Measurements from ENCODE around the gene RBM22.
A peak's percentile ranks its signal among the peaks of the same experiment; 100 is the strongest.

Gene RBM22

GRCh38 chr5:150641824-150642566, 58.9 kb downstream of the RBM22 start:
- no peak overlapping the region for H3K27ac Mint-ChIP-seq
- H3K4me3 Mint-ChIP-seq = no peak overlapping the region
- H3K36me3 Mint-ChIP-seq = peaks cover 6% of the 10 kb centered on the region
- H3K4me1 Mint-ChIP-seq = peaks cover 16% of the 10 kb centered on the region
- no peaks in the 10 kb centered on the region for H3K9me3 Mint-ChIP-seq
- H3K27me3 Mint-ChIP-seq = no peaks in the 10 kb centered on the region
- DNase-seq (ENCODE audit: low spot score in 2 of 2) (no peak), ATAC-seq (ENCODE audit: low read depth) (no peak)

DNA sequence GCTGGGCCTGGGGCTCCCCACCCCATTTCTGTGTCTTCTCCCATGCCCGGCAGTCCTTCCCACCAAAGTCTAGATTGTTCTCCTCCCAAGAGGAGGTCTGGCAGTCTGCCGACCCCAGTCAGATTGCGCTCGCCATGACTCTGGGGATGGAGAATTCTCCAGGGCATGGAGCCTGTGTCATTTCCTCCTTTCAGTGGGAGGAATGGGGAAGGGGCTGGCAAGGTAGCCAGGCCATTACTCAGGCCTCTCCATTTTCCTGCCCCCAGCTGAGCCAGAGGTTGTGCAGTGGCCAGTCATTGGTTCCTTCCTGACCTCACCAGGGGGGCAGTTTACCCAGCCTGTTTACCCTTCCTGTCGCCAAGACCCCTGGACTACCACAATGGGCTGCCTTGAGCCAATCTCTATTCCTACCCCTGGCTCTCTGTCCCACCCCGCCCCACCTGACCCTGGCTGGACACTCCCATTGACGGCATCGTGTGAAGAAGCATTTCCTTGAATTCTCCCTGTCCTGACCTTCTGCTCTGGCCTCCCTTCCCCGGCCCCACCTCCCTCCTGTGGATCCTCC, 59.8 kb downstream of the RBM22 start:
- H3K36me3 Mint-ChIP-seq = peaks cover 7% of the 10 kb centered on the region
- no peak for DNase-seq (ENCODE audit: low spot score in 2 of 2)
- peak overlapping the region; percentile 21 for H3K27ac Mint-ChIP-seq
- H3K4me1 Mint-ChIP-seq = peaks cover 18% of the 10 kb centered on the region
- no peaks in the 10 kb centered on the region for H3K27me3 Mint-ChIP-seq
- no peak for ATAC-seq (ENCODE audit: low read depth)
- no peaks in the 10 kb centered on the region for H3K9me3 Mint-ChIP-seq
- H3K4me3 Mint-ChIP-seq = no peak overlapping the region

Data from memory B cell (primary cell).